IPS-NIHi7 (cell line): ENCODE results near the gene HEATR5A.
"Not testable (repeated sequence)": the region's sequence is repeated elsewhere in the genome, so short reads cannot be mapped to it uniquely, and the experiment has no call there.

ENCODE experiments used
- DNase-seq: peaks from one replicate; pipeline ENCODE4 v3.0.0; 2012; ENCODE audit warnings: mixed read lengths; ENCODE audit errors: extremely low spot score

HEATR5A gene

DNA sequence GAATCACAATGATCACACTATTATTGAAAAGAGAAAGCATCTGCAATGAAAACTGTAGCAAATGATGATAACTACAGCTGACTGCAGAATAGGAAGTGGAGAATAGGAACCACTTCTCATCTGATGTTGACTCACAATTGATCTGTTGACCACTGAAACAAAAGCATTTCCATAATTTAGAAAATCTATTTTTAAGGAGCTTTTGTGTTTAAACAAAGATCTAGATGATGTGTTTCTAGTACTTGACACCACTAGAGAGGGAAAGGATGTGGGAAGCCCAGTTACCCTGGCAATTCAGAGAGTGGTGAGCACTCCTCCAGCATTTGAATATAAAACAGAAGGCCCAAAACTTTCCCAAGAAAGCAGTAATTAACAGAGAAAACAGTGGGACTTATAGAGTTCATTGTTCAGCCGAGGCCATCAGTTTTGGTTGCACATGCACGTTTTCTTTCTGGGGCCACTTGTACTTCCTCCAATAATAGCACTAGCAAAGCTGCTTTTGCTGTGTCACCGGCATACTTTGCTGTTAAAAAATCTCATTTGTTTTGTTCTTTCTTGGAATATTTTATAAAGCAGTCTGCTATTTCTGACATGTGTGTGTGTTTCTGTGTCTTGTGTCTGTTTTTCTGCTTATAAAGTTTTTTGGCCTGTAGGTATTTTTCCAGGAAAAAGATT is 136.6 kb downstream of the HEATR5A start:
- no peak for DNase-seq

DNA sequence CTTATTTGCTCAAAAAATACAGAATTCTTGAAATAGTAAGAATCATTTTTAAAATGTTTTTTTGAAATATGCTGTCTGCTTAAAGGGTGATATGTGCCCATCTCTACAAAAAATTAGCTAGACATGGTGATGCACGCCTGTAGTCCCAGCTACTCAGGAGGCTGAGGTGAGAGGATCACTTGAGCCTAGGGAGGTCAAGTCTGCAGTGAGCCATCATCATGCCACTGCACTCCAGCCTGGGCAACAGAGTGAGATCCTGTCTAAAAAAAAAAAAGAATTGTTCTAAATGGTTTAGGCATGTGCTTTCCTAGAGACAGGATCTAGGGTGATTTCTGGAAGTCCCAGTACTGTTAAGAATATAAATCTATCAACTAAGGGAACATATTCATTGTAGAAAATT is 137.2 kb downstream of the HEATR5A start:
- no peak for DNase-seq

DNA sequence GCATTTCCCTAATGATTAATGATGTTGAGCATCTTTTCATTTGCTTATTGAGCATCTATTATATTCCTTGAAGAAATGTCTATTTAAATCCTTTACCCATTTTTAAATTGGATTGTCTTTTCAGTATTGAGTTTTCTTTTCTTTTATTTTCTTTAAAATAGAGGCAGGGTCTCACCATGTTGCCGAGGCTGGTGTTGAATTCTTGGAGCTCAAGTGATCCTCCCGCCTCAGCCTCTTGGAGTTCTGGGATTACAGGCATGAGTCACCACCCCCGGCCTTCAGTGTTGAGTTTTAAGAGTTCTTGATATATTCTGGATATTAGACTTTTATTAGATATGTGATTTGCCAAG is 139.5 kb downstream of the HEATR5A start:
- DNase-seq: no peak

DNA sequence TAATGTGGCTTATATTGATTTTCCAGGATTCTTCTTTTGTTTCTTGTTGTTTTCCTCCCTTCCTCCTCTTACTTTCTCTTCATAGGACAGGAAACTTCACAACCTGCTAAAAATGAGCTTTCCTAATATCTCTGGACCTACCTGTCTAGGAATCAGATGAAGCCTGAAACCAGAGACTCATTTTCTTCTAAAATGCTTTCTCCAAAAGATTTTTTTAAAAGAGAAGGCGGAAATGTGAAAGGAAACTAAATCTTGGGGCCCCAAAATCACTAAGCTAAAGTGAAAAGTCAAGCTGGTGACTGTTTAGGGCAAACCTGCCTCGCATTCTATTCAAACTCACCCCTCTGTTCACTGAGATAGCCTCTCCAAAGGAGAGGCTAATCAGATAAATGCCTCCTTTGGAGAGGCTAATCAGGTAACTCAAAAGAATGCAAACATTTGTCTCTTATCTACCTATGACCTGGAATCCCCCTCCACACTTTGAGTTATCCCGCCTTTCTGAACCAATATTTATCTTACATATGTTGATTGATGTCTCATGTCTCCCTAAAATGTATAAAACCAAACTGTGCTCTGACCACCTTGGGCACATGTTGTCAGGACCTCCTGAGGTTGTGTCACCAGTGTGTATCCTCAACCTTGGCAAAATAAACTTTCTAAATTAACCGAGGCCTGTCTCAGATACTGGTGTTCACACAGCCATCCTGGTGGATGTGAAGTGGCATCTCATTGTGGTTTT is 140.0 kb downstream of the HEATR5A start:
- no peak for DNase-seq

DNA sequence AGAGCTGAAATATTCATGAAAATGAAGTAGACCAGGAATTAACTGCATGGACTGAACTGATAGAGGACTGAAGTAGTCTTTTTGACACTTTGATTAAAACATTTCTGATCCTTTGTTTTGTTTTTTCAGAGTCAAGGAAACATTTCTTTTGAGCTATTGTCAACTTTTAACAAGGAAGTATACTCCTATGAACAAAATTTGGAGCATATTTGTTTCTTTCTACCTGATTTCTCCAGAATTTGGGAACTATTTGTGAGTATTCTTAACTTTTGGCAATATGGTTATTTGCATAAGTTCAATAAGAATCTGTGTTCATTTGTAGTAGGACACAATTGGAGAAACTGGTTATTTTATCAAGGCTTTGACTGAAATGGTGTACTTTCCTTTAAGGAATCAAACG is 141.5 kb downstream of the HEATR5A start:
- DNase-seq: no peak

DNA sequence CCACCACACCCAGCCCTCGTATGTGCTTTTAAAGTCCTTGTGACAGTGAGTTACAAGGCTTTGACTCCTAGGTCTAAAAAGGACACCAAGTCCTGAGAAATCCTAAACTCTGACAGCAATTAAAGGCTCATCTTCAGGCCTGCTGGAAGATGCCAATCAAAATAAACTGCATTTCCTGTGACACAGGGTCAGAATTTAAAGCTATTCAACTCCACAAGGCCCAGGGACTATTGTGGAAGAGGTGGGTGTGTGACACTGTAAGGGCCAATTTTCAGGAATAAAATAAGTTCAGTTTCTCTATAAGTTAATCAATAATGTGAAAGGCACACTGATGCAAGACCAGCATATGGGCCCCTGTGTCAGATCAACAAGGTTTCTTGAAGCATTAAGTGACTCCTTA is 143.3 kb downstream of the HEATR5A start:
- no peak for DNase-seq

DNA sequence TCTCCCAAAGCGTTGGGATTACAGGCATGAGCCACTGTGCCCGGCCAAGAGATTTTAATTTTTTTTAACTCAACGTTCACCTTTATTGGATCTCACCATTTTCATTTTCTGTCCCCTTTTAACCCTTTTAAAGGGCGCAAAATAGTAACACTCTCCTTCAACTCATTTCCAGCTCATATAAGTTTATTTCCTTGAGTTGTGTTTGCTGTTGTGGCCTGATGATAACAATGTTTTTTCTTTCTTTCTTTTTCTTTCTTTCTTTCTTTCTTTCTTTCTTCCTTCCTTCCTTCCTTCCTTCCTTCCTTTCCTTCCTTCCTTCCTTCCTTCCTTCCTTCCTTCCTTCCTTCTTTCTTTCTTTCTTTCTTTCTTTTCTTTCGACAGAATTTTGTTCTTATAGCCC is 143.9 kb downstream of the HEATR5A start:
- not testable (repeated sequence) for DNase-seq

DNA sequence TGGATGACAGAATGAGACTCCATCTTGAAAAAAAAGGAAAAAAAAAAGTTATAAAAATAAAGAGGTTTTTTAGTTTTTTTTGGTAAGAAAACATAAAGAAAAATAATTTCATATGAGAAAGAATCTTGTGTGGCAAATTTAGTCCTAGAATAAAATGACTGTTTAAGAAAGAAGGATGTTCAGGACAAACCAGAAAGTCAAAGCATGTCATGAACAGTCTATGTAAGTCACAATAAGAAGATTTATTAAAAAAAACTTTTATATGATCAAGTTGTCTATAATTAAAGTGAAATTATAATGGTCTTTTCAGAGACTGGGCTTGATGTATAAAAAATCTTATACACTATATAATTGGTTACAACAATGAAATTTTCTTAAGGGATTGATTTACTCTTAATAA is 144.6 kb downstream of the HEATR5A start:
- DNase-seq: no peak

DNA sequence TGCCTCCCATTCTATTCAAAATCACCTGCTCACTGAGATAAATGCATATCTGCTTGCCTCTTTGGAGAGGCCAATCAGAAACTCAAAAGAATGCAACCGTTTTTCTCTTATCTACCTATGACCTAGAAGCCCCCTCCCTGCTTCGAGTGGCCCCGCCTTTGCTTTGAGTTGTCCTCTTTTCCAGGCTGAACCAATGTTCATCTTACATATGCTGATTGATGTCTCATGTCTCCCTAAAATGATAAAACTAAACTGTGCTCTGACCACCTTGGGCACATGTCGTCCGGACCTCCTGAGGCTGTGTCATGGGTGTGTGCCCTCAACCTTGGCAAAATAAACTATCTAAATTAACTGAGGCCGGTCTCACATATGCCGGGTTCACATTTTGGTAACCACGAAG is 148.7 kb downstream of the HEATR5A start:
- no peak for DNase-seq

DNA sequence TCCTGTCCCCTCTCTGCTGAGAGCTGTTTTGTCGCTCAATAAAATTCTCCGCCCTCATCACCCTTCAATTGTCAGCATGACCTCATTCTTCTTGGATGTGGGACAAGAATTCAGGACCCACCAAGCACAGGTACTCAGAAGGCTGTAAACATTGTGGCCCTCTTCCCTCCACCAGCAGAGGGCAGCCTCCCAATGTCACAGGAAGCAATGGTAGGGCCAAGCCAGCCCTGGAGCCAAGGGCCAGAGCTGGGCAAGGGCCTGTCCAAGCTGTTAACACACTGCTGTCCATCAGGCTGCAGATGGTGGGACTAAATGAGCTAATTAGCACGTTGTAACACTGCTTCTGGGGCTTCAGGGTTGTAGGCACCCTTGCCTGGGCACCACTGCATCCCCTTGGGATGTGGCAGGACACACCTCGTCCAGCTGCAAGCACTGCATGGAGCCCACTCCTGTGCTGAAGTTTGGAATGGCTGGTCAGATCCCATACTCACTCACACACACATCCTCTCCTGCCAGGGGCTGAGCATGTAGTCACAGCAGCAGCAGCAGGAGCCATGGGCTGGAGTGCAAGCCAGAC is 150.1 kb downstream of the HEATR5A start:
- no peak for DNase-seq

DNA sequence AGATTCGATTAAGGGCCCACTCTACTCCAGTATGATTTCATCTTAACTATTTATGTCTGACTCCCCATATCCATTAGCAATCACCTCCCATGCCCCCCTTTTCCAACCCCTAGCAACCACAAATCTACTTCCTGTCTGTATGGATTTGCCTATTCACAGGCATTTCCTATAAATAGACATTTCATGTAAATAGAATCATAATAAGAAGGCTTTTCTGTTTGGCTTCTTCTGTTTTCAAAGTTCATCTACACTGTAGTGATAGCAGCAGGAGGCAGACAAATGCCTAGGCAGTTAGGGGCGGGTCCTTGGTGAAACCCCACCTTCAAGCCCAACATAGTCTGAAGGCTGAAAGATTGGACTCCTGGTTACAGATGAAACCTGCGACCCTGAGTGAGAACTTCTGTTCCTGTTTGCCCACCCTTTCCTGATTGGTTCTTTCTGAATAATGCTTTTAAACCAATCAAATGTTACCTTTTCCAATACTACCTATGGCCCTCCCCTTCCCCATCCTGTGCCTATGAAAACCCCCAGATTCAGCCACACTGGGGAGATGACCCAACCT is 150.6 kb downstream of the HEATR5A start:
- no peak for DNase-seq

DNA sequence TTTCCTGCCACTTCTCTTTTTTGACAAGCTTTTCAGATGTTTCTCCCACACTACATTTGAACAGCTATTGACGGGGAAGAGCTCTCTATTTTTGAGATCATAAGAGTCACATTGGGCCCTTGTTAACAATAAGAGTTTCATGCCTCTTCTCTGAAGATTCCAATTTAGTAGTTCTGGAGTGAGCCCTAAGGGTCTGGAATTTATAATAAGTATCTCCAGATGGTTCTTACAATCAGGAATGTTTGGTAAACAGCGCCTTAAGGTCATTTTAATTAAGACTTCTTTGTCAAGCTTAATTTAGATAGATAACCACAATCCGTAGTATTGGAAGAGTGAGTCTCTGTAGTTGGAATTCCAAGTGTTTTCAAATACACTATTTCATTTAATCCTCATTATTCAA is 152.1 kb downstream of the HEATR5A start:
- DNase-seq: no peak

DNA sequence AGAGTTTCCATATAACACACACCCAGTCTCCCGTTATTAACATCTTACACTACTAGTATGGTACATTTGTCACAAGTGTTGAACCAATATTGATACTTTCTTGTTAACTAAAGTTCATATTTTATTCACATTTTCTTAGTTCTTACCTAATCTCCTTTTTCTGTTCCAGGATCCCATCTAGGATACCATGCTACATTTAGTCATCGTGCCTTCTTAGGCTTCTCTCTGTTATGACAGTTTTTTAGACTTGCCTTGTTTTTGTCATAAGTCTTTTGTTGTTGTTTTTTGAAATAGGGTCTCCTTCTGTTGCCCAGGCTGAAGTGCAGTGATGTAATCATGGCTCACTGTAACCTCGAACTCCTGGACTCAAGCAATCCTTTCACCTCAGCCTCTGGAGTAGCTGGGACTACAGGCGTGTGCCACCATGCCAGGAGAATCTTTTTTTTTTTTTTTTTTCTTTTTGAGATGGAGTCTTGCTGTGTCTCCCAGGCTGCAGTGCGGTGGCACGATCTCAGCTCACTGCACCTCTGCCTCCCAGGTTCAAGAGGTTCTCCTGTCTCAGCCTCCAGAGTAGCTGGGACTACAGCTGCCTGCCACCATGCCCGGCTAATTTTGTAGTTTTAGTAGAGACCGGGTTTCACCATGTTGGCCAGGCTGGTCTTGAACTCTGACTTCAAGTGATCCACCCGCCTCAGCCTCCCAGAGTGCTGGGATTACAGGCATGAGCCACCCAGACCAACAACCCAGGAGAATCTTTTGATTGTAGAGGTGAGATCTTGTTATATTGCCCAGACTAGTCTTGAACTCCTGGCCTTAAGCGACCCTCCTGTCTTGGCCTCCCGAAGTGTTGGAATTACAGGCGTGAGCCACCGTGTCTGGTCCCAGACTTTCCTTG is 153.7 kb downstream of the HEATR5A start:
- no peak for DNase-seq

DNA sequence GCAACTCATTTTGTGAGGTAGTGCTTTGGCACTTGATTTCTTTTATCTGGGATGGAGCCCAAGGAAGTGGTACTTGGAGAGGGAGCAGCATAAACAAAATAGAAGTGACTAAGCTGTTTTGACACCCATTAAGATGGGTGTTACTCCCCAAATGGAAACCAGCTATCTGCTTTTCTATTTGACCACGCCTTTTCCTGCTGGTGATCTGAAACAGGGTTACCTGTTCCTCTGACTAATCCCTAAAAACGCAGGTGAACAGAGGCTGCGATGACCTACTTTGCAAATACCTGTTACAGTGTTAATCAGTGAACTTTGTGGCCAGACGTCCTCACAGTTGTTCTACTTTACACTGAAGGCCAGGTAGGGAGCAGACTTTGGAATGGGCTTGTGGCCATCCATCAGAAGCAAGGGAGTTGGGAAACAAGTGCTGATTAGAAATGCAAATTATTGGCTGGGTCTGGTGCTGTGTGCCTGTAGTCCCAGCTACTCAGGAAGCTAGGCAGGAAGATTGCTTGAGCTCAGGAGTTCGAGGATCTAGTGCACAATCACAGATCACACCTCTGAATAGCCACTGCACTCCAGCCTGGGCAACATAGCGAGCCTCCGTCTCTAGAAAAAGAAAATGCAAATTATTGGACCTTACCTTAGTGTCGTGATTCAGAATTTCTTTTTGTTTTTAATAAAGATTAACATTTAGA is 154.5 kb downstream of the HEATR5A start:
- no peak for DNase-seq

DNA sequence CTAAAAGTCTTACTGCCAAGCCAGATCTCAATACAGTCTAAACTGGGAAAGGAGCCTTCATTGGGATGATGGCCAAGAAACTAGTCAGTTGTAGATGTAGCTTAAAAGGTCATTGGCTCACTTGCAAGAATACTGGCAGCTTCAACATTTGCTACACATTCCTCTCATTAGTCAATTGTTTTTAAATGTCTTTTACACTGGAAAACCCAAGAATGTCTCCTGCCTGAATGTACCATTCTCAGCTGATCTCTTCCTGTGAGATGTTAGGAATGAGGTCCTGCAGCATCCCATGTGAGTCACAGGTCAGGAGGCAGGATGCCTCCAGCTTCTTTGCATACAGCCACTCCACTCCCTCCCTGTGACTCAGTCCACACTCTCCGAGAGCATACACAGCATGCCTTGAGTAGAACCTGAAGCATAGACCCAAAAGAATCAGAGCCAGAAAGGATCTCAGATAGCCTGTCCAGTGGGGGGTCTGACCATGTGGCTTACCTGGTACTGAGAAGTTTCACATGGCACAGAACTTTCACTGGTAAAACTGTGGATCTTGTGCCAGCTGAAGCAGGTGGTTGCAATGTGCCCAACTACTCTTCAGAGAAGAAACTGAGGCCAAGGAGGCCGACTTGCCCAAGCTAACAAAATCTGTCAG is 156.7 kb downstream of the HEATR5A start:
- peak; percentile 28 for DNase-seq

DNA sequence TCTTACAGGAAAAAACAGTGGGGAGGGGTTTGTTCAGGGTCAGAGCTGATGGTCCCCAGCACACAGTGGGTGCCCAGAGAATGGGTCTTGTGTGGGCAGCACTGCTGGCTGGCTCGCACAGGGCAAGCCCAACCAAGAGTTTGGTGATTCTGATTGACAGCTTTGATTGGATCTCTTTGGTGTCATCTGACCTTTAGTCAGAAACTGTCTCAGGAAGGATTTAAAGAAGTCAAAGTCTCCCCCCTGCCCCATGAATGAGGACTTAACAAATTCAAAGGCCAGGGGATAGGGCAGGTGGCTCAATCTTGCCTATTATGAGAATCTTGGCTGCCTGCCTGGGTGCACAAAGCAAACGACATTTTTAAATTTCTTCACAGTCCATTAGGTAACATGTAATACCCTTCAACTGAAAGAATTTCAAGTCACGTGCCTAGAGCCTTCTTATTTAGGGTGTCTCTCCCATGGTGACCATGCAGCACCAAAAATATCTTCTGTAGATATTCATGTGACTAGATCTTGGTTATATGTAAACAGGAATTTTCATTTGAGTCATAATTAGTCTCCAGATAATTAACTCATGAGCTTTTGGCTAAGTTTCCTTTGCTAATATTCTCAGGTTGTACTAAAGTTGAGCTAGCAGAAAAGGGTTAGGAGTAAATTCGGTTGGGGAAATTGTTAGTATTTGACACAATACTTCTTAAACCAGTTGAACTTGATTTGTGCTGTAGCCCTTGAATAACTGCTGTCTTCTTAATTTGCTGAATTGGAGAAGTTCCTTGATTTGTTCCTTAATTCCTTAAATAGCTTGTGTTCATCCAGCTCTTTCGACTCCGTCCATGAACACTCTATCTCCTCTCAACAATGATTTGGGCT is 158.3 kb downstream of the HEATR5A start:
- no peak for DNase-seq

DNA sequence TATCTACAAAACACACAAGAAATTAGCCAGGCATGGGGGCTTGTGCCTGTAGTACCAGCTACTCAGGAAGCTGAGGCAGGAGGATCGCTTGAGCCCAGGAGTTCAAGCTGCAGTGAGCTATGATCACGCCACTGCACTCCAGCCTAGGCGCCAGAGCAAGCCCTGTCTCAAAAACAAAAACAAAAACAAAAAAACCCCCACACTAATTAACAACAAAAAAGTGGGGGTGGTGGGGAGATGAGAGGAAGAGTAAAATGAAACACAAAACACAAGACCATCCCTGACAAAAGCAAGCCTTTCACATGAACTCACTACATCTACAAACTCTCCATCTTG is 158.9 kb downstream of the HEATR5A start:
- DNase-seq: no peak

DNA sequence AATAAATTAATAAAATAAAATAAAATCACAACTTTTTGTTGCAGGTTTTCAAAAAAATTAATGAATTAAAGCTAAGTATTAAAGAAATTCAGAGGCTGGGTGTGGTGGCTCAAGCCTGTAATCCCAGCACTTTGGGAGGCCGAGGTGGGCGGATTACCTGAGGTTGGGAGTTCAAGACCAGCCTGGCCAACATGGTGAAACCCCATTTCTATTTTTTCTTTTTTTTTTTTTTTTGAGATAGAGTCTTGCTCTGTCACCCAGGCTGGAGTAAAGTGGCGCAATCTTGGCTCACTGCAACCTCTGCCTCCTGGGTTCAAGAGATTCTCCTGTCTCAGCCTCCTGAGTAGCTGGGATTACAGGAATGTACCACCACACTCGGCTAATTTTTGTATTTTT is 161.3 kb downstream of the HEATR5A start:
- not testable (repeated sequence) for DNase-seq

DNA sequence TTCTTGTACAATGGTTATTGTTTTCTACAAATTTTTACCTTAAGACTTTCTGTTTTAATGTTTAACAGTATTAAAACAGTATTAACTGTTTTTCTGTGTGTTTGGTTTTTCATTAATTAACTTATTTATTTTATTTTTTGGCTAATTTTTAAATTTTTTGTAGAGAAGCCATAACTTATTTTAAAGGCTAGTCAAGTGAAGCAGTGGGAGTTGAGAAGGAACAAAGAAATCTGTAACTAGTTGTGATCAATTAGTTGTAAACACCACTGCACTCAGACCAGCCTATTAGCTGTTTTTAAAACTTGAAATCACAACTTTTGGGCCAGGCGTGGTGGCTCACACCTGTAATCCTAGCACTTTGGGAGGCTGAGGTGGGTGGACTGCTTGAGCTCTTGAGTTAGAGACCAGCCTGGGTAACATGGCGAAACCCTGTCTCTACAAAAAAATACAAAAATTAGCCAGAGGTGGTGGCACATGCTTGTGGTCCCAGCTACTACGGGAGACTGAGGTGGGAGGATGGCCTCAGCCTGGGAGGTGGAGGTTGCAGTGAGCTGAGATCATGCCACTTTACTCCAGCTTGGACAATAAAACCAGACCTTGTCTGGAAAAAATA is 161.8 kb downstream of the HEATR5A start:
- no peak for DNase-seq
